Endothelial cell of umbilical vein (primary cell): ENCODE measurements around the gene NELFCD. TPM values are rescaled to one million over a fixed set of nuclear protein-coding genes. Genes with fewer than 3 reads are reported as not detected.

Experiments used
- BruUV-seq: library from RNA; stranded (reverse); fragments of 400-500 nt; replicated peaks from 2 replicates; lab custom pipeline; 2021; lab: Mats Ljungman, UMichigan
- CTCF ChIA-PET: fragments of 300-600, 350-600 bp; sonication (Branson Sonifier 250); formaldehyde crosslinking; loops from one replicate; lab custom pipeline; 2021; ENCODE audit warnings: antibody characterized with exemption, inconsistent platforms; lab: Charles Lee
- POLR2A ChIA-PET: fragments of 300-600, 350-600 bp; sonication (Branson Sonifier 250); formaldehyde crosslinking; loops from one replicate; lab custom pipeline; 2021; ENCODE audit warnings: antibody characterized with exemption, inconsistent platforms; lab: Charles Lee
- DNase-seq: peaks from one replicate; pipeline ENCODE4 v3.0.0-alpha.2; 2011; ENCODE audit warnings: low read depth, low spot score
- FAIRE-seq: peaks from 2 replicates; lab custom pipeline; 2011; peaks lifted over from hg19 to GRCh38; lab: Jason Lieb, UNC
- H2AFZ ChIP-seq: 2 replicates; pipeline ENCODE4 v1.6.0; 2012; ENCODE audit warnings: low read depth, low read length, control low read depth, inconsistent platforms
- H3K27ac ChIP-seq: 2 replicates; pipeline ENCODE4 v1.5.1; 2011; ENCODE audit warnings: low read depth, mild to moderate bottlenecking, control low read depth, low read length, moderate library complexity; ENCODE audit not compliant: insufficient read depth
- H3K27me3 ChIP-seq, 2 experiments: 2 replicates each; pipeline versions ENCODE4 v1.6.0 to v1.6.1; 2011; ENCODE audit warnings: low read length in 2 of 2, mixed read lengths in 1 of 2; ENCODE audit not compliant: control insufficient read depth in 2 of 2, insufficient read depth in 2 of 2
- H3K36me3 ChIP-seq, 2 experiments: 2 replicates in 1 of 2; 3 replicates in 1 of 2; pipeline ENCODE4 v1.5.1; 2011; ENCODE audit warnings: low read length in 2 of 2, mild to moderate bottlenecking in 1 of 2, moderate library complexity in 1 of 2; ENCODE audit not compliant: control insufficient read depth in 2 of 2, insufficient read depth in 2 of 2; ENCODE audit errors: extremely low read depth in 1 of 2
- H3K4me1 ChIP-seq: 3 replicates; pipeline ENCODE4 v1.5.1; 2011; ENCODE audit warnings: mild to moderate bottlenecking, low read length; ENCODE audit not compliant: control insufficient read depth, insufficient read depth; ENCODE audit errors: extremely low read depth
- H3K4me2 ChIP-seq: 2 replicates; pipeline ENCODE4 v1.6.1; 2011; ENCODE audit warnings: low read length, control low read depth, mixed read lengths; ENCODE audit not compliant: insufficient read depth
- H3K4me3 ChIP-seq, 3 experiments: fragments of 200-600 bp in 1 of 3; sonication (generic), shearing (Covaris generic) in 1 of 3; replicated peaks in 1 of 3; 2 replicates each; pipeline ENCODE4 v1.5.1; 2011 to 2016; ENCODE audit warnings: control low read depth in 3 of 3, low read length in 3 of 3, mild to moderate bottlenecking in 2 of 3, inconsistent platforms in 1 of 3, low read depth in 1 of 3, moderate library complexity in 1 of 3; ENCODE audit not compliant: insufficient read depth in 1 of 3
- H3K79me2 ChIP-seq: 2 replicates; pipeline ENCODE4 v1.6.0; 2012; ENCODE audit warnings: low read length, inconsistent platforms; ENCODE audit not compliant: control insufficient read depth, insufficient read depth
- H3K9ac ChIP-seq: replicated peaks from 2 replicates; pipeline ENCODE3; 2011; ENCODE audit warnings: low read length, control low read depth; ENCODE audit not compliant: insufficient read depth; ENCODE audit errors: extremely low read depth
- H3K9me1 ChIP-seq: replicated peaks from 3 replicates; pipeline ENCODE4 v1.6.0; 2011; ENCODE audit warnings: mild to moderate bottlenecking, low read length; ENCODE audit not compliant: control insufficient read depth, insufficient read depth; ENCODE audit errors: extremely low read depth
- H3K9me3 ChIP-seq: replicated peaks from 2 replicates; pipeline ENCODE4 v1.5.1; 2012; ENCODE audit warnings: low read length, inconsistent platforms; ENCODE audit not compliant: control insufficient read depth, insufficient read depth
- H4K20me1 ChIP-seq: replicated peaks from 2 replicates; pipeline ENCODE3; 2011; ENCODE audit warnings: mild to moderate bottlenecking, low read length; ENCODE audit not compliant: control insufficient read depth, insufficient read depth; ENCODE audit errors: extremely low read depth
- EZH2 ChIP-seq: IDR thresholded peaks from 2 replicates; pipeline ENCODE4 v1.6.1; 2012; ENCODE audit warnings: borderline replicate concordance, low read depth, mild to moderate bottlenecking, moderate library complexity, low read length, inconsistent platforms; ENCODE audit not compliant: severe bottlenecking
- FOS ChIP-seq: IDR thresholded peaks from 2 replicates; pipeline ENCODE4 v1.6.1; 2011; ENCODE audit warnings: mild to moderate bottlenecking, low read length, moderate library complexity, borderline replicate concordance; ENCODE audit not compliant: insufficient read depth
- GATA2 ChIP-seq: IDR thresholded peaks from 2 replicates; pipeline ENCODE4 v1.7.0; 2011; ENCODE audit warnings: low read depth, mild to moderate bottlenecking, moderate library complexity, mixed read lengths, low read length; ENCODE audit not compliant: insufficient read length, insufficient read depth
- JUN ChIP-seq: IDR thresholded peaks from 2 replicates; pipeline ENCODE4 v1.6.1; 2011; ENCODE audit warnings: borderline replicate concordance, low read depth; ENCODE audit not compliant: insufficient read length, insufficient read depth
- MYC ChIP-seq: IDR thresholded peaks from one replicate; pipeline ENCODE4 v1.6.1; 2011; ENCODE audit warnings: mild to moderate bottlenecking, low read depth, low read length
- POLR2A ChIP-seq: IDR thresholded peaks from 2 replicates; pipeline ENCODE4 v1.6.1; 2012; ENCODE audit warnings: low read depth, mild to moderate bottlenecking, control low read depth, low read length
- POLR2AphosphoS5 ChIP-seq: IDR thresholded peaks from 2 replicates; pipeline ENCODE4 v1.6.1; 2012; ENCODE audit warnings: low read depth, mild to moderate bottlenecking, control low read depth, low read length, moderate library complexity; ENCODE audit not compliant: insufficient read depth
- dilution Hi-C: fragments of 300-500 bp; cut with MboI; formaldehyde crosslinking; loops from one replicate; pipeline ENCODE4 v1.15.0; 2019; ENCODE audit warnings: low sequenced_read_pairs; ENCODE audit not compliant: extremely low pct_ligation_motif_present
- intact Hi-C: fragments of 100-400 bp; cut with micrococcal nuclease; formaldehyde crosslinking; loops from one replicate; pipeline ENCODE4 v1.10.0; 2022
- polyA plus RNA-seq, 4 experiments: library from polyadenylated mRNA; depleted of rRNA in 3 of 4; stranded (reverse) in 3 of 4; unstranded in 1 of 4; fragments of >200 nt; gene quantifications; 2 replicates each; pipeline versions ENCODE4 v1.2.1 to v1.2.3, GENCODE V29; 2011 to 2012; ENCODE audit warnings: missing spikeins in 1 of 4
- total RNA-seq: library from RNA; stranded (reverse); gene quantifications from 2 replicates; pipeline ENCODE4 v1.2.3, GENCODE V29; 2021
- TF ChIP-seq, protein P1 (sequence below): IDR thresholded peaks from 2 replicates; pipeline ENCODE4 v1.6.1; 2011; ENCODE audit not compliant: insufficient read depth, insufficient read length
- TF ChIP-seq, protein P2 (sequence below), 2 donors: IDR thresholded peaks; 1 replicate in 1 of 2; 2 replicates in 1 of 2; pipeline ENCODE4 v1.5.1; 2011; ENCODE audit warnings: low read length in 2 of 2, mild to moderate bottlenecking in 2 of 2, moderate library complexity in 2 of 2, control low read depth in 1 of 2, inconsistent platforms in 1 of 2, low read depth in 1 of 2; ENCODE audit not compliant: insufficient read depth in 1 of 2; ENCODE audit errors: extremely low read depth in 1 of 2

The NELFCD gene
- total and polyA plus RNA-seq, 2 donors (not counting 3 experiments of a cell fraction or from before 2014, with no cell fraction given): 90.1 to 92.5 TPM

DNA sequence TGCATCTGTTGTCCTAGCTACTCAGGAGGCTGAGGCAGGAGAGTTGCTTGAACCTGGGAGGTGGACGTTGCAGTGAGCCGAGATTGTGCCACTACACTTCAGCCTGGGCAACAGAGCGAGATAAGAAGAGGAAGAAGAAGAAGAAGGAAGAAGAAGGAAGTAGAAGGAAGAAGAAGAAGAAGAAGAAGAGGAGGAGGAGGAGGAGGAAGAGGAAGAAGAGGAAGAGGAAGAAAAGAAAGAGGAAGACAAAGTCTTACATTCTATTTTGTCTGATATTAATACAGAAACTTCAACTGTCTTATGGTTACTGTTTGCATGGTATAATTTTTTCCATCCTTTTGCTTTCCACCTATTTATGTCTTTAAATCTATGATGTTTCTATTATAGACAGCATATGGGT, 7.2 kb upstream of the NELFCD start:
- no peak overlapping the region for H3K4me3 ChIP-seq
- POLR2A ChIA-PET: no interaction called here
- CTCF ChIA-PET: no interaction called here
- no peak overlapping the region for H3K27ac ChIP-seq
- no peaks in the 10 kb centered on the region for H3K9me1 ChIP-seq
- H3K79me2 ChIP-seq: no peaks in the 10 kb centered on the region
- H4K20me1 ChIP-seq: no peaks in the 10 kb centered on the region
- H3K4me1 ChIP-seq: no peaks in the 10 kb centered on the region
- H3K9ac ChIP-seq: no peak overlapping the region
- BruUV-seq: no TSS peak
- no peak for DNase-seq
- no peaks in the 10 kb centered on the region for H3K9me3 ChIP-seq
- H3K27me3 ChIP-seq: peaks cover under 1 to 2% of the 10 kb centered on the region in 2 experiments
- dilution Hi-C loops (no loop called here), intact Hi-C loops (no loop called here)
- H3K4me2 ChIP-seq: no peak overlapping the region
- no peak for FAIRE-seq
- H2AFZ ChIP-seq: no peak overlapping the region
- TF ChIP-seq EZH2: no peak
- TF ChIP-seq FOS: no peak
- TF ChIP-seq, protein P1, sequence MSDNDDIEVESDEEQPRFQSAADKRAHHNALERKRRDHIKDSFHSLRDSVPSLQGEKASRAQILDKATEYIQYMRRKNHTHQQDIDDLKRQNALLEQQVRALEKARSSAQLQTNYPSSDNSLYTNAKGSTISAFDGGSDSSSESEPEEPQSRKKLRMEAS: no peak
- TF ChIP-seq GATA2: no peak
- no peak for TF ChIP-seq POLR2AphosphoS5
- TF ChIP-seq, protein P2, sequence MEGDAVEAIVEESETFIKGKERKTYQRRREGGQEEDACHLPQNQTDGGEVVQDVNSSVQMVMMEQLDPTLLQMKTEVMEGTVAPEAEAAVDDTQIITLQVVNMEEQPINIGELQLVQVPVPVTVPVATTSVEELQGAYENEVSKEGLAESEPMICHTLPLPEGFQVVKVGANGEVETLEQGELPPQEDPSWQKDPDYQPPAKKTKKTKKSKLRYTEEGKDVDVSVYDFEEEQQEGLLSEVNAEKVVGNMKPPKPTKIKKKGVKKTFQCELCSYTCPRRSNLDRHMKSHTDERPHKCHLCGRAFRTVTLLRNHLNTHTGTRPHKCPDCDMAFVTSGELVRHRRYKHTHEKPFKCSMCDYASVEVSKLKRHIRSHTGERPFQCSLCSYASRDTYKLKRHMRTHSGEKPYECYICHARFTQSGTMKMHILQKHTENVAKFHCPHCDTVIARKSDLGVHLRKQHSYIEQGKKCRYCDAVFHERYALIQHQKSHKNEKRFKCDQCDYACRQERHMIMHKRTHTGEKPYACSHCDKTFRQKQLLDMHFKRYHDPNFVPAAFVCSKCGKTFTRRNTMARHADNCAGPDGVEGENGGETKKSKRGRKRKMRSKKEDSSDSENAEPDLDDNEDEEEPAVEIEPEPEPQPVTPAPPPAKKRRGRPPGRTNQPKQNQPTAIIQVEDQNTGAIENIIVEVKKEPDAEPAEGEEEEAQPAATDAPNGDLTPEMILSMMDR (IDR thresholded peaks at IDR 0.05; ENCODE audit: extremely low read depth in 1 of 2, insufficient read depth in 1 of 2, low read depth in 1 of 2, low read length in 2 of 2): no peak
- TF ChIP-seq JUN: no peak
- TF ChIP-seq POLR2A: no peak
- TF ChIP-seq MYC: no peak
- no peaks in the 10 kb centered on the region for H3K36me3 ChIP-seq
